Calu3 (cell line): ENCODE data around the gene GRIN3B. TPM values are rescaled to one million over a fixed set of nuclear protein-coding genes. Genes with fewer than 3 reads are reported as not detected.

Source experiments
- BruUV-seq: library from RNA; stranded (reverse); fragments of 400-500 nt; replicated peaks from 2 replicates; lab custom pipeline; 2021; lab: Mats Ljungman, UMichigan
- CTCF ChIA-PET: fragments of 300-600 bp; sonication (Branson Sonifier 250); formaldehyde crosslinking; loops from one replicate; lab custom pipeline; 2022; ENCODE audit warnings: antibody characterized with exemption; lab: Charles Lee
- DNase-seq: peaks from one replicate; pipeline ENCODE4 v3.0.0; 2022
- H3K27ac Mint-ChIP-seq: one replicate; pipeline ENCODE4 v1.8.0; 2022; ENCODE audit warnings: mixed read lengths; ENCODE audit not compliant: unreplicated experiment
- H3K27me3 Mint-ChIP-seq: one replicate; pipeline ENCODE4 v1.8.0; 2022; ENCODE audit warnings: mixed read lengths; ENCODE audit not compliant: unreplicated experiment
- H3K36me3 Mint-ChIP-seq: one replicate; pipeline ENCODE4 v1.8.0; 2022; ENCODE audit warnings: mild to moderate bottlenecking, moderate library complexity, mixed read lengths; ENCODE audit not compliant: insufficient read depth, unreplicated experiment
- H3K4me1 Mint-ChIP-seq: one replicate; pipeline ENCODE4 v1.8.0; 2022; ENCODE audit warnings: mild to moderate bottlenecking, low read depth, mixed read lengths; ENCODE audit not compliant: unreplicated experiment
- H3K4me3 Mint-ChIP-seq: one replicate; pipeline ENCODE4 v1.8.0; 2022; ENCODE audit warnings: mild to moderate bottlenecking, low read depth, moderate library complexity, mixed read lengths; ENCODE audit not compliant: unreplicated experiment
- H3K9me3 Mint-ChIP-seq: one replicate; pipeline ENCODE4 v1.8.0; 2022; ENCODE audit warnings: low read depth, mixed read lengths; ENCODE audit not compliant: unreplicated experiment
- CTCF ChIP-seq: fragments of 200-600 bp; IDR thresholded peaks from one replicate; pipeline ENCODE4 v1.8.0; 2022; ENCODE audit warnings: antibody characterized with exemption; ENCODE audit not compliant: unreplicated experiment
- intact Hi-C: fragments of 100-400 bp; cut with micrococcal nuclease; formaldehyde crosslinking; loops from one replicate; pipeline ENCODE4 v1.10.0; 2022; ENCODE audit not compliant: unreplicated experiment
- total RNA-seq: library from RNA; stranded (reverse); gene quantifications from 2 replicates; pipeline ENCODE4 v1.2.3, GENCODE V29; 2022

GRIN3B gene
- total RNA-seq, 1 experiment from 2014 or later: not detected

DNA sequence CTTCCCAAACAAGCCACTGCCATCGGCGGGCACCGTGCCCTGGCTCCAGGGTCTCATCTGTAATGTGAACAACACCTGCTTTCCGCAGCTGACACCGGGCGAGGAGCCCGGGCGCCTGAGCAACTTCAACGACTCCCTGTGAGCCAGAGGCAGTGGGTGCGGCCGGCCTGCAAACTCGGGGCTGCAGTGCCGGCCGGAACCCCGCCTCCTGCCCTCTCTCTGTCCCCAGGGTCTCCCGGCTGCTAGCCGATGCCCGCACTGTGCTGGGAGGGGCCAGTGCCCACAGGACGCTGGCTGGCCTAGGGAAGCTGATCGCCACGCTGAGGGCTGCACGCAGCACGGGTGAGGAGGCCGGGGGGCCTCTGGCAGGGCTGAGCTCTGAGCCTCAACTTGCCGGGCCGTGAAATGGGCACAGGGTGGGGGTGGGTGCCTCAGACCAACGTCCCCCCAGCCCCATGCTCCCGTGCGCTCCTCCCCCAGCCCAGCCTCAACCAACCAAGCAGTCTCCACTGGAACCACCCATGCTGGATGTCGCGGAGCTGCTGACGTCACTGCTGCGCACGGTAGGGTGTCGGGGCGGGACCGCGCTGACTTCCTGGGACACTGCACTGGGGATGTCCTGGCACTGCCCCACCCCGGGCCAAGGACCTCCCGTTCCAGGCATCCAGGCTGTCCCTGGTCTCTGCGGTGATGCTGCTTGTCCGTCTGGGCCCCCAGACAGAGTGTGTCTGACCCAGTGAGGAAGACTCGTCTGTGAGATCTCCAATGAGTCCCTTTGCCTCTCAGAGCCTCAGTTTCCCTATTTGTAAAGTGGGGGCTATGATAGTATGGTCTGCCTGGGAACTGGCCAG lies 41.8 kb downstream of the GRIN3B start:
- H3K9me3 Mint-ChIP-seq: no peaks in the 10 kb centered on the region
- H3K27ac Mint-ChIP-seq: no peak overlapping the region
- H3K4me3 Mint-ChIP-seq: peak overlapping the region; percentile 86
- H3K36me3 Mint-ChIP-seq: peaks cover 44% of the 10 kb centered on the region
- H3K27me3 Mint-ChIP-seq: no peaks in the 10 kb centered on the region
- CTCF ChIA-PET: interaction anchor here (0.6 kb wide), 2 partner anchors 55 to 74 kb away, joined by 3 to 6 read pairs; no protein-coding TSS in a partner anchor
- no peak for TF ChIP-seq CTCF
- H3K4me1 Mint-ChIP-seq: peaks cover 9% of the 10 kb centered on the region
- no TSS peak for BruUV-seq
- intact Hi-C loops: no loop called here
- no peak for DNase-seq

GRCh38 chr19:1042689-1043511 lies 42.7 kb downstream of the GRIN3B start:
- no peak for TF ChIP-seq CTCF
- H3K27ac Mint-ChIP-seq: no peak overlapping the region
- CTCF ChIA-PET: no interaction called here
- intact Hi-C loops: no loop called here
- H3K27me3 Mint-ChIP-seq: no peaks in the 10 kb centered on the region
- no TSS peak for BruUV-seq
- no peak for DNase-seq
- H3K4me3 Mint-ChIP-seq: no peak overlapping the region
- H3K36me3 Mint-ChIP-seq: peaks cover 35% of the 10 kb centered on the region
- peaks cover 3% of the 10 kb centered on the region for H3K4me1 Mint-ChIP-seq
- no peaks in the 10 kb centered on the region for H3K9me3 Mint-ChIP-seq

- Mint-ChIP-seq H3K27ac (no peak overlapping the region), H3K27me3 (no peaks in the 10 kb centered on the region), H3K9me3 (no peaks in the 10 kb centered on the region), H3K36me3 (peaks cover 20% of the 10 kb centered on the region), H3K4me1 (no peaks in the 10 kb centered on the region), H3K4me3 (no peak overlapping the region)
- peak; percentile 56 for DNase-seq
- intact Hi-C loops: no loop called here
- no TSS peak for BruUV-seq
- no peak for TF ChIP-seq CTCF
- CTCF ChIA-PET: interaction anchor here (0.5 kb wide), 1 partner anchor 83 kb away, joined by 3 read pairs; no protein-coding TSS in a partner anchor
Measured at GRCh38 chr19:1045247-1045603, 45.0 kb downstream of the GRIN3B start.

DNA sequence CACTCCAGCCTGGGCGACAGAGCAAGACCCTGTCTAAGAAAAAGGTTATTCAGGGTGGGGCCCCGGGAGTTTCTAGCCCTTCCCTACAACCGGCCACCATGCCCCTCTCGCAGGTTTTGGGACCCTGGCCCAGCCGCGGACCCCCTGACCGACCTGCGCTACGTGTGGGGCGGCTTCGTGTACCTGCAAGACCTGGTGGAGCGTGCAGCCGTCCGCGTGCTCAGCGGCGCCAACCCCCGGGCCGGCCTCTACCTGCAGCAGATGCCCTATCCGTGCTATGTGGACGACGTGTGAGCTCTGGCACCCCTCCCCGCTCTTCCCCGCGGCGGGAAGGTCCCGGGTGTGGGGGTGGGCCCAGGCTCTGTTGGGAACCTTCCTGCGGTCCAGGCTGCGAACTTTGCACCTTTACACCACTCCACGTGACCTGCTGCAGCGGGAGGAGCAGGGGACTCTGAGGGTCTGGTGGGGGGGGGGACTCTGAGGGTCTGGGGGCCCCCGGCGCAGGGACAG lies 46.0 kb downstream of the GRIN3B start:
- Mint-ChIP-seq H3K27me3 (no peaks in the 10 kb centered on the region), H3K4me1 (no peaks in the 10 kb centered on the region), H3K27ac (no peak overlapping the region), H3K4me3 (no peak overlapping the region), H3K36me3 (peaks cover 11% of the 10 kb centered on the region), H3K9me3 (no peaks in the 10 kb centered on the region)
- TF ChIP-seq CTCF: no peak
- no peak for DNase-seq
- CTCF ChIA-PET: no interaction called here
- intact Hi-C loops: no loop called here
- no TSS peak for BruUV-seq
